NOMO-1 treated with dmso at 0.1 percent for 144 hours (cell line): Measurements from ENCODE around the gene BTBD2.

ENCODE experiments used
- DNase-seq: peaks from one replicate; lab custom pipeline; 2025; ENCODE audit not compliant: unreplicated experiment; lab: John Stamatoyannopoulos, UW

The BTBD2 gene

GRCh38 chr19:2050991-2051772, 35.7 kb upstream of the BTBD2 start, which contains the start of gene MKNK2:
Gene MKNK2 (minus strand): TSS chr19:2051244. CDS start chr19:2050851, 393 bp downstream.
- DNase-seq: peak; percentile 74

DNA sequence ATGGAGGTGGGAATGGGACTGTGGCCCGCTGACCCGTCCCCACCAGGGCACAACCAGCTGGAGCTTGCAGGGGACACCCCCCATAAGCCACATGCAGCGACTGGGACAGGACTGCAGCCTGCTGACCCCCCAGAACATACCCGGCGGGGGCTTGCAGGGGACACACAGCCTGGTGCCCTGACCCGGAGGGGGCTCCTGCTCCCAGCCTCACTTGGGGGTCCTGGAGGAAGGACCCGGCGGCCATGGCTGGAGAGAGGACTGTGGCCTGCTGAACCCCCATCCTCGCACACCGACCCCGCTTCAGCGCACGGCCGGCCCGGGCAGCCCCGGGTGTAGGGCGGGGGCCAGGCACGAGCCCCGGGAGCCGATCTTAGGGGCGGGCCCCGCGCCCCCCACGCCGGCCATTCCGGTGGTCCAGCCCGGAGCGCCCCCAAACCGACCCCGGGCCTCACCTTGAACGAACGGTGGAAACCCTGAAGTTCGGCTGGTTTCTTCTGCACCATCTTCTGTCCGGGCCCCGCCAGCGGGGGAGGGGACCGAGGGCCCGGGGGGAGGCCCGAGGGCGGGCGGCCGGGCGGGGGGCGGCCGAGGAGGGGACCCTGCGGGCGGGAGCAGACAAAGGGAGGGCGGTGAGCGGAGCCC, 35.0 kb upstream of the BTBD2 start:
- no peak for DNase-seq

DNA sequence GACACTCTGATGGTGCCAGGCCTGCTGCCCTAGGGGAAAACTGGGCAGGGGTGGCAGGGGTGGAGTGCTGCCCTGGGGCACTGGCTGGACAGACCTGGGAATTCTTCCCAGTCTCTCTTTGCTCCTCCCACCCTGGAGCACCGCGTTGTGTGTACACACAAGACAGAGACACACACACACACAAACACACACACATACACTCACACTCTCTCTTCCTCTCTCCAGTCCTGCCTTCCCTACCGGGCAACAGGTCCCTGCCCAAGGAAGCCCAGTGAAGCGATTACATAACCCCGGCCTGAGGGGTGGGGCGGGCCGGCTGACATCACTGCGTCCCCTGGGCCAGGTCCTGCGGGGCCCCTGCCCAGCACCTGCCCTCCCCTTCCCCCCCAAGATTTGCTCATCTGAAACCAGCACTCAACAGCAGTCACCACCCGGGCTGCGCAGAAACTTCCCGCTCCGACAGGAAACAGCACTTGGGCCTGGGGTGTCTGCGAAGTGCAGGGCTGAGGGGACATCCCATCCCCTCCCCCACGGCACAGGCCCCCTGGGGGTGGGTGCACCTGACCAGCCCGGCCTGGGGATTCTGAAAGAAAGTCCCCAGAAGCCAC, 34.3 kb upstream of the BTBD2 start:
- peak; percentile 93 for DNase-seq

GRCh38 chr19:2048959-2049740, 33.6 kb upstream of the BTBD2 start:
- no peak for DNase-seq

- no peak for DNase-seq
Observed at GRCh38 chr19:2048104-2048958, 32.8 kb upstream of the BTBD2 start.

DNA sequence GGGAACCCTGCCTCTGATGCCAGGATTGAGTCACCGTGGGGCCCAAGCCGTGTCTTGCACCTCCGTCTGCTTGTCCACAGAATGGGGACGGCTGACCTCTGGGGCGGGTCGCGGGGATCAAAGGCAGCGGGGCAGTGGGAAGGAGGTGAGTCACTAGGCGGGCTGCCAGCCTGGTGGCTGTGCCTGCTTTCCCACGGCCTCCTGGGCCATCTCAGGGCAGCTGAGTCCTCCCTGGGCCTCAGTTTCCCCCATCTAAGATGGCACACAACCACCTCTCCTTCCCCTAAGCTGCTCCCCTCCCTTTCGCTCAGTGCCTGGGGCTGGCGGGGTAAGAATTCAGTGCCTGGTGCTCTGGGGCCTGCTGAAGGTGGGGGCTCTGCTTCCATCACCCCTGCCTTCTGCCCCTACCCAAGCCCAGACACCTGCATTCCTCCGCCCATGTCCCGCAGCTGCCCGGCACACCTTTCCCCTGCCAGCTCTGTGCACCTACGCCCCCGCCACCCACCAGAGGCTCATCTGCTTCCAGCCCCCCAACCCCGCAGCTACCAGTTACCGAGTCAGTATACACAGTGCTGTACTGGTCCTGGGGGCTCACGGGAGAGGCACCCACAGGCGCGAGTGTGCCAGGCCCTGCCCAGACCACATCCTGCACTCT, 32.1 kb upstream of the BTBD2 start:
- DNase-seq: no peak

GRCh38 chr19:2047076-2047448, 31.5 kb upstream of the BTBD2 start:
- no peak for DNase-seq

- DNase-seq: no peak
Observed at GRCh38 chr19:2046046-2046907, 30.8 kb upstream of the BTBD2 start.

DNA sequence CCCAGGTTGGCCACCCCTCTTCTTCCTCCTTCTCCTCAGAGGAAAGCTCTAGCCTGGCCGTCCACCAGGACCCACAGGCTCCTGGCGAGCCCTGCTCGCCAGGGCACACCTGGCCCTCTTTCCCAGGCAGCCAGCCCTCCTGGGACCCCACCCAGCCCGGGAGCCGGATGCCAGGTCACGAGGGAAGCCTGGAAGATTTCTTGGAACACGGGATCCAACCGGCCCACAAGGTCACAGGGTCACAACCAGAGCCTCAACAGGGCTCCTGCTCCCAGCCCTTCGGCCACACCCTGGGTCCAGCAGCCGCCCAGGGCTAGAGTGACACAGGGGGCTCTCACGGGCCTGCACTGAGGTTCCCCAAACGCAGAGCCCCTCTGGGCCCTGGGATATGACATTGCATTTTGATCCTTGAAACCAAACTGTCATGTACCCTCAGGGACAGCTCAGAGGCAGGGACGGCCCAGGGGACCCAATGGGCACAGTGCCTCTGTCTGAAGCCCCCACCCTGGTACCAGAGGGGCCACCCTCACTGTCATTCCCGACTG, 30.1 kb upstream of the BTBD2 start:
- no peak for DNase-seq

DNA sequence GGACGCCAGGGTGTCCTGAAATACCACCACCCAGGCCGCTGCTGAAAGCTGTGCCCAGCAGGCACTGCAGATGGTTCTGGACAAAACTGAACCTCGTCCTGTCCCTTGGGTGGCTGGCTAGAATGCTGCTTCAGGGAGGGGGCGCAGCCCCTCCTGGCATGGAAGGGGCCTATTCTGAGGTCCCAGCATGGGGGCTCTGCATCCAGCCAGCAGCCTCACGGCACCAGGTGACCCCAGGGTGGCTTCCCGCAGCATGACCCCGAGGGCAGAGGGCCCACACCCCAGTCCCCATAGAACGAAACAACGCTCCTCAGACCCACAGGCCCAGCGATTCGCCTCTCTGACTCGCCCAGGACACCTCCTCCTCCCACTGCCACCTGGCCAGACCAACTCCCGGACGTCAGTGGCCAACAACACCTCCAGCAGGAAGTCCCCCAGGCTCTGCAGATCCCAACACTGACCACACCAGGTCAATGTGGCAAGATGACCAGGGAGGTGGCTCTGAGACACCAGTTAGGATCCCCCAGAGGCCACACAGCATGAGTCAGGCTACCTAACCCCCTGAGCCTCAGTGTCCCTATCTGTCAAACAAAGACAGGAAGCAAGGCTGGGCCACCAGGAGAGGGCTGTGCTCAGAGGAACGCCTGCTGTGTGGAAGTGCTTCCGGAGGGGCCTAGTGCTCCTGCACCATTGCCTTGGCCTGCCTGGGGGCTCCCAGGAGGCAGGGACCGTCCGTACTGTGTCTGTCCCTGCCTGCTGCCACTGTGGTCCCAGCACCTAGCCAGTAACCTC, 29.4 kb upstream of the BTBD2 start:
- DNase-seq: no peak

DNA sequence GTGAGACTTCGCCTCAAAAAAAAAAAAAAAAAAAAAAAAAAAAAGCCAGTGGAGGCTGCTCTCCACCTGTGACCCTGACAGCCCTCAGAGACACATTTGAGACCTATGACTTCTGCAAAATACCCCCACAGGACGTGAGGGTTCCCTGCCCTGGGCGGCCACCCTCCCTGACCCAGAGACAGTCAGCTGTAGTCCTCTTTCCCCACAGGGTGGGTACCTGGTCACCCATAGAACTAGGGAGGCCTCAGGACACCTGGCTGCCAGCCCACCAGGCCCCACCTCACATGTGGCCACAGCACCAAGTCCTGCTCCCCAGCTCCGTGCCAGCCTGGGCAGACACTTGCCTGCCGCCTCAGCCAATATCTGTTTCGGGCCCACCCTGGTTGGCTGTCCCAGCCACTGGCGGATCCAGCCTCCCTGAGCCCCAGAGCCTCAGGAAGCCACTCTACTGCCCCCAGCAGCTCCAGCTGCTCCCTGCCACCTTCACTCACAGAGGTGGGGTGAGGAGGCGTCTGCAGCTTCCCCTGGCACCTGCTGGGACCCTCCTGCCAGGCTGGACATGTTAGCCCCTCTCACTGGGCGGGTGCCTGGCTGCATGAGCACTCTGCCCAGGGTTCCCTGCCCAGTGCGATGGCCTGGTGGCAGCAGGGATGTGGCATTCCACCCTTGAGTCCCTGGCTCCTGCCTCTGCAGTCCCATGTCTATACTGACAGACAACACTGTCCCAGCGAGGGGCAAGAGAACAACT, 28.6 kb upstream of the BTBD2 start:
- no peak for DNase-seq

- no peak for DNase-seq
Observed at GRCh38 chr19:2043251-2043641, 27.7 kb upstream of the BTBD2 start.

DNA sequence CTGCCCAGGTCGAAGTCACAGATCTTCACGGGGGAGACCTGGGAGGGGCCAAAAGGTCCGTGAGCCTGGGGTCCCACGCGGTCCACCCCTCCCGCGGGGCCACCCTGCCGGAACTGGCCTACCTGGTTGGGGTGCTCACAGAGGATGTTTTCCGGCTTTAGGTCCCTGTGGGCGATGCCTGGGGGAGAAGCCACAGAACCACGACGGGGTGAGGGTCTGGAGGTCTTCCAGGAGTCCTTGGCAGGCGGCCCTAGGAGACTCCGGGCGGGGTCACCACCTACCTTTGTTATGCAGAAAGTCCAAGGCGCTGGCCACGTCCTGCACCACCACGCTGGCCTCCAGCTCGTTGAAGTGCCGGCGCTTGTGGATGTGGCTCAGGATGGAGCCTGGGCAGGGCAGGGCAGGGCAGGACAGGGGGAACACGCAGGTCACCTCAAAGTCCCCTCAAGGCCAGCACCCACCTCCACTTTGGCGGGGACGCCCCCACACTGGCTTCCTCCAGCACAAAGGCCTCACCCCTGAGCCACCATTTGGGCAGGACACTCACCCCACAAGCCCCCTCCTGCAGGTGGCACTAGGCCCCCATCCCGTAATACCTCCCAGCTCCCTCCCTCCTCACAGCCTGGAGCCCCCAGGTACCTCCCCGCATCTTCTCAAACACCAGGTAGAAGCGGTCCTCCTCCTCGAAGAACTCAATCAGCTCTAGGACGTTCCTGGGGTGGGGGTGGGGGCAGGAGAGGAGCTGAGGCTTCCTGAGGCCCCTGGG, 27.2 kb upstream of the BTBD2 start:
- DNase-seq: no peak

GRCh38 chr19:2041683-2042484, 26.4 kb upstream of the BTBD2 start:
- peak; percentile 92 for DNase-seq

DNA sequence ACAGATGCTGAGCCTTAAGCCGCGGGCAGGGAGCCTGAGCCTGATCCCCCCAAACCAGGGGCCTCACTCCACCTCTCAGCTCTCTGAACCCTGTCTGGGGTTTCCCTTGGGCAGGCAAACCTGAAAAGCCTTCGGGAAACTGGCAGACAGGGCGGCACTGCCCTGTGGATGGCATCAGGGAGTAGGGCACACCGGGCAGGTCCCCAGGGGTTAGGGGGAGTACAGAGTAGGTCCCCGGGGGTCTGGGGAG, 25.8 kb upstream of the BTBD2 start:
- DNase-seq: no peak
